Colonic mucosa (tissue), 4 donors: ENCODE results near the gene CADPS2. TPM values are rescaled to one million over a fixed set of nuclear protein-coding genes. Genes with fewer than 3 reads are reported as not detected.

Experiments
- DNase-seq: peaks from one replicate; pipeline ENCODE4 v3.0.0-alpha.2; 2020
- H3K27ac ChIP-seq: fragments of 200-600 bp; one replicate; pipeline ENCODE4 v1.8.0; 2021
- H3K27me3 ChIP-seq: fragments of 200-600 bp; one replicate; pipeline ENCODE4 v1.8.0; 2021
- H3K36me3 ChIP-seq: fragments of 200-600 bp; one replicate; pipeline ENCODE4 v1.8.0; 2021
- H3K4me1 ChIP-seq: fragments of 200-600 bp; one replicate; pipeline ENCODE4 v1.8.0; 2021; ENCODE audit warnings: mild to moderate bottlenecking
- H3K4me3 ChIP-seq: fragments of 200-600 bp; one replicate; pipeline ENCODE4 v1.8.0; 2021
- H3K9ac ChIP-seq, 2 donors: one replicate each; pipeline ENCODE4 v1.7.0; 2013; ENCODE audit warnings: control low read depth in 2 of 2, low read depth in 2 of 2, low read length in 2 of 2
- H3K9me3 ChIP-seq: fragments of 200-600 bp; one replicate; pipeline ENCODE4 v1.8.0; 2021
- intact Hi-C: fragments of 100-400 bp; cut with DNase I; formaldehyde crosslinking; loops from one replicate; pipeline ENCODE4 v1.14.1; 2022
- total RNA-seq, 2 donors: library from RNA; stranded (reverse); fragmentation: NEBNext Ultra II Directional in 1 of 2; extraction: Animal tissue kit (Norgen Biotek cat#: 25700) in 1 of 2; gene quantifications; one replicate each; pipeline ENCODE4 v1.2.1, GENCODE V29; 2021
- TF ChIP-seq, protein P1 (sequence below): fragments of 200-600 bp; IDR thresholded peaks from one replicate; pipeline ENCODE4 v1.8.0; 2022; ENCODE audit warnings: antibody characterized with exemption, mild to moderate bottlenecking
- donor health status: healthy.
- donor health status: DM: no; HTN: no; CAD: no.
- donor health status: DM: no; HTN: no; CAD: no.

Gene CADPS2
- total RNA-seq, 2 donors from 2014 or later = 13.6 to 15.2 TPM

DNA sequence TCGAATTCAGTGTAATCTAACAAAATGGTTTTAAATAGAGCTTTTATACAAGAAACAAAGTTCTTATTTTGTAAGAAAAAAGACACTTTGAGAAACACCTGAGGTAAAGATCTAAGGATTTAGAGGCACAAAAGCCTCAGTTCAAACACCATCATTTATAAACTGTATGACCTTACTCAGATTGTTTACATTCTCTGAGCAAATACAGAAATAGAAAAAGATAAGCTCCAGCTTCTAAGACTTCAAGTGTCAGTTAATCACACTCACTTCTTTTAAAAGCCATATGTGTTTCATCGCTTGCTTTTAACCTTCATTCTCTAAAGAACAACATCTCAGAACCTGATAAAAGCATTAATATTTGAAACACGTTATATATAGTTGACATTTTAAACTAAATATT lies 27.9 kb downstream of the CADPS2 start:
- Histone ChIP-seq H3K9ac (no peak overlapping the region), H3K9me3 (no peaks in the 10 kb centered on the region), H3K4me3 (no peak overlapping the region), H3K27ac (no peak overlapping the region), H3K27me3 (no peaks in the 10 kb centered on the region), H3K36me3 (no peaks in the 10 kb centered on the region), H3K4me1 (no peaks in the 10 kb centered on the region)
- intact Hi-C loops = no loop called here
- no peak for DNase-seq
- TF ChIP-seq, protein P1, sequence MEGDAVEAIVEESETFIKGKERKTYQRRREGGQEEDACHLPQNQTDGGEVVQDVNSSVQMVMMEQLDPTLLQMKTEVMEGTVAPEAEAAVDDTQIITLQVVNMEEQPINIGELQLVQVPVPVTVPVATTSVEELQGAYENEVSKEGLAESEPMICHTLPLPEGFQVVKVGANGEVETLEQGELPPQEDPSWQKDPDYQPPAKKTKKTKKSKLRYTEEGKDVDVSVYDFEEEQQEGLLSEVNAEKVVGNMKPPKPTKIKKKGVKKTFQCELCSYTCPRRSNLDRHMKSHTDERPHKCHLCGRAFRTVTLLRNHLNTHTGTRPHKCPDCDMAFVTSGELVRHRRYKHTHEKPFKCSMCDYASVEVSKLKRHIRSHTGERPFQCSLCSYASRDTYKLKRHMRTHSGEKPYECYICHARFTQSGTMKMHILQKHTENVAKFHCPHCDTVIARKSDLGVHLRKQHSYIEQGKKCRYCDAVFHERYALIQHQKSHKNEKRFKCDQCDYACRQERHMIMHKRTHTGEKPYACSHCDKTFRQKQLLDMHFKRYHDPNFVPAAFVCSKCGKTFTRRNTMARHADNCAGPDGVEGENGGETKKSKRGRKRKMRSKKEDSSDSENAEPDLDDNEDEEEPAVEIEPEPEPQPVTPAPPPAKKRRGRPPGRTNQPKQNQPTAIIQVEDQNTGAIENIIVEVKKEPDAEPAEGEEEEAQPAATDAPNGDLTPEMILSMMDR = no peak

DNA sequence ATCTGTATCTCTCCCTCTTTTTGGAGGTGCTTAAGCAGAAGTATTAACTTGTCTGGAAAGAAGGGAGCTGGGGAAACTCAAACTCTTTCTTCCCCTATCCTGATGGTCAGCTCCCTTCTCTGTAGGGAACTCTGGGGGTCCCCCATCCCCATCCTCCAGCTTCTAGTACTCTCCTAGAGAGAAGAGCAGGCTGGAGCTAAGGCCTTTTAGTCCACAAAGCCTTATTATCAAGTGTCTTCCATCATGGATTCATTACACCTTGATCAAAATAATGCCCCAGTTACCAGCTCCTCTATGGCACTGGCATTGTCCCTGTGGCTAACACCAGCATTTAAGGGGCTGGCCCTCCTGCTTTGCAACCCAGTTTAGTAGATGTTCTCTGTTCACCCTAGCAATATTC lies 35.7 kb downstream of the CADPS2 start:
- intact Hi-C loops = no loop called here
- TF ChIP-seq, protein P1 = no peak

DNA sequence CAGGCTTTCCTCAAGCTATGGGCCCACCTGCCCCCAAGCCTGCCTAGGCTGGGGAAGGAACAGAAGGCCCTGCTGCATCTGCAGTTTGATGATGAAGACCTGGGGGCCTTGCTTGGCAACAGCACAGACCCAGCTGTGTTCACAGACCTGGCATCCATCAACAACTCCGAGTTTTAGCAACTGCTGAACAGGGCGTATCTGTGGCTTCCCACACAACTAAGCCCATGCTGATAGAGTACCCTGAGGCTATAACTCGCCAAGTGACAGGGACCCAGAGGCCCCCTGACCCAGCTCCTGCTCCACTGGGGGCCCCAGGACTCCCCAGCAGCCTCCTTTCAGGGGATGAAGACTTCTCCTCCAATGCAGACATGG lies 36.3 kb downstream of the CADPS2 start:
- Histone ChIP-seq H3K4me3 (no peak overlapping the region), H3K9ac (no peak overlapping the region), H3K27me3 (no peaks in the 10 kb centered on the region), H3K4me1 (no peaks in the 10 kb centered on the region), H3K27ac (no peak overlapping the region), H3K36me3 (no peaks in the 10 kb centered on the region), H3K9me3 (no peaks in the 10 kb centered on the region)
- intact Hi-C loops = no loop called here
- TF ChIP-seq, protein P1 = no peak
- DNase-seq = no peak

More for the DNA sequence above, 35.7 kb downstream of the CADPS2 start:
- Histone ChIP-seq H3K9me3 (no peaks in the 10 kb centered on the region), H3K36me3 (no peaks in the 10 kb centered on the region), H3K27ac (no peak overlapping the region), H3K4me1 (no peaks in the 10 kb centered on the region), H3K9ac (no peak overlapping the region), H3K27me3 (no peaks in the 10 kb centered on the region), H3K4me3 (no peak overlapping the region)
- no peak for DNase-seq

DNA sequence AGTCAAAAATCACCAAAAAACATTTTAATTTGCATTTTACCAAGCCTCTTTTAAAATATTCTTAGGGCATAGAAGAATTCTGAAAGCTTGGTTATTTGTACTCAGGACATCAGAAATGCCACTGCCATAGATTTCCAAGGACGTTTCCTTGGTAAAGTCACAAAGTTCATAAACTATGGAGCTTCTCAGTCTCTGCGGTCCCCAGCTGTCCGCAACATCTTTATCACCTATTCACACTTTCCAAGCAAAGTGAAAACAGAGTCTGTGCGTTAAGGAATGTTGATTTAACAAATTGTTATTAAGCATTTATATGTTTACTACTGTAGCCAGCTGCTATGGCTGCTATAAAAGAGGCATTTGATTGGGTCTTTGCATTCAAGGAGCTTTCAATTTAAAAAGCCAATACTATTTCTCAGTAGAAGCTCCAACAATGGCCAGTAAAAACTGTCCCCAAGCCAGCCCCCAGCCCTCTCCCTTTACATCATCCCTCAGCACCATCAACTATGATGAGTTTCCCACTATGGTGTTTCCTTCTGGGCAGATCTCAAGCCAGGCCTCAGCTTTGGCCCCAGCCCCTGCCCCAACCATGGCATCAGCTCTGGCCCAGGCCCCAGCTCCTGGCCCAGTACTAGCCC lies 36.8 kb downstream of the CADPS2 start:
- intact Hi-C loops = no loop called here
- DNase-seq = no peak
- H3K9ac ChIP-seq = no peak overlapping the region
- TF ChIP-seq, protein P1 = no peak
- H3K9me3 ChIP-seq = no peaks in the 10 kb centered on the region
- no peaks in the 10 kb centered on the region for H3K36me3 ChIP-seq
- no peak overlapping the region for H3K4me3 ChIP-seq
- no peak overlapping the region for H3K27ac ChIP-seq
- H3K4me1 ChIP-seq = no peaks in the 10 kb centered on the region
- no peaks in the 10 kb centered on the region for H3K27me3 ChIP-seq

DNA sequence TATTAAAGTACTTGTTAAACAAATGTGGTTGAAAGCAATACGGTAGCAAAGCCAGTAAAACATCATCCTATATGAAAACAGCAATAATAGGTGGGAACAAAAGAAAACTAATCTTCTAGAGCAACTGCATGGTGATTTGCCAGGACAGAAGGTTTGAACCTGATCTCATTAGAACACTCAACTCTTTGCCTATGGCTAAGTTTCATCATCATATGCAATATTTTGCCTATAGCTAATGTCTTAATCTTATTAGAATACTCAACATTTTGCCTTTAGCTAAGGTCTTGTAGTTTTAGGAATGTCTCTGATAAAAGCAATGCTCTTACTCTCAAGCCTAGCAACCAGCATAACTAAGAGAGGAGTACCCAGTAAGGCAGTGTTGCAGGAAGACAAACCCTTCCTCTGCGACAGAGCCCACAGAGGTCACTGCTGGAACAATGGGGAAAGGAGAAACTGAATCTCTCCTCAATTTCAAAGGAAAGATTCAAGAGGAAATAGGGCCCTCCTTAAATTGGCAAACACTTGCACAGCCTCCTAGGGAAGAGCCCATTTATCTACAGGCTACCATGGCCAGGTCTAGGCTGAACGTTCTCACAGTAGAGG lies 38.3 kb downstream of the CADPS2 start:
- Histone ChIP-seq H3K9me3 (no peaks in the 10 kb centered on the region), H3K4me1 (no peaks in the 10 kb centered on the region), H3K36me3 (no peaks in the 10 kb centered on the region), H3K4me3 (no peak overlapping the region), H3K27ac (no peak overlapping the region), H3K27me3 (no peaks in the 10 kb centered on the region), H3K9ac (no peak overlapping the region)
- intact Hi-C loops = no loop called here
- no peak for DNase-seq
- TF ChIP-seq, protein P1 = no peak
